HT1080 (cell line): Measurements from ENCODE around the gene LRIF1. TPM values are rescaled to one million over a fixed set of nuclear protein-coding genes. Genes with fewer than 3 reads are reported as not detected.

ENCODE experiments used
- DNase-seq: peaks from one replicate; pipeline ENCODE4 v3.0.0-alpha.2; 2015; ENCODE audit warnings: low read depth
- total RNA-seq: library from RNA; depleted of rRNA; stranded (reverse); fragments of >200 nt; shearing (Covaris generic); gene quantifications from 2 replicates; pipeline ENCODE4 v1.2.3, GENCODE V29; 2014; rRNA removed

LRIF1 gene
- total RNA-seq, 1 experiment from 2014 or later: 20.6 TPM

- no peak for DNase-seq
Measured at GRCh38 chr1:110897681-110898080, 66.0 kb downstream of the LRIF1 start.

Other genes starting within 250 kb of the LRIF1 start
- gene CD53, start 90.8 kb downstream of the LRIF1 start, total RNA-seq: 0.32 TPM in 1 of 2 replicates, not detected in the other
- gene DRAM2, start 176.2 kb upstream of the LRIF1 start, total RNA-seq: 17.2 and 24.7 TPM in 2 replicates
- 29.3 and 35.7 TPM in 2 replicates for gene CEPT1, start 176.3 kb upstream of the LRIF1 start, total RNA-seq
- gene DENND2D, start 236.7 kb upstream of the LRIF1 start, total RNA-seq: not detected in 2 replicates